Inferior parietal cortex (tissue), 1 donor: ENCODE results near the gene PGA5.
"Not testable (repeated sequence)": the region's sequence is repeated elsewhere in the genome, so short reads cannot be mapped to it uniquely, and the experiment has no call there.

ENCODE experiments used
- DNase-seq: peaks from one replicate; pipeline ENCODE4 v3.0.0-alpha.2; 2016; ENCODE audit errors: extremely low spot score

PGA5 gene

DNA sequence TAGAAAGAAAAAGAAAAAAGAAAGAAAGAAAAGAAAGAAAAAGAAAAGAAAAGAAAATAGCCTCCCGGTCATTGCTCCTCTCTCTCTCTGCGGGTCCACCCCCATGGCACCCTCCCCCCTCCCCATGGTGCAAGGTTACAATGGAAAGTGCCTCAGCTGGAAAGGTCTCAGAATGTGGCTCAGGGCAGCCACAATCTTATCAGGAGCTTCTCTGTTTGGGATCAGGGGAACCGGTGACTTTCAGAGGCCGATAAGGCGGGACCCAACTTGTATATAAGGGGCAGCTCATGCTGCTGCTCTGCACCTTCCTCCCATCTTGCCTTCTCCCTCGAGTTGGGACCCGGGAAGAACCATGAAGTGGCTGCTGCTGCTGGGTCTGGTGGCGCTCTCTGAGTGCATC is at the start of gene PGA5:
TSS of gene PGA5 (plus strand) at position 301 of the 400 bp plus-strand sequence. CDS start at position 353, 52 bp downstream.
- not testable (repeated sequence) for DNase-seq

DNA sequence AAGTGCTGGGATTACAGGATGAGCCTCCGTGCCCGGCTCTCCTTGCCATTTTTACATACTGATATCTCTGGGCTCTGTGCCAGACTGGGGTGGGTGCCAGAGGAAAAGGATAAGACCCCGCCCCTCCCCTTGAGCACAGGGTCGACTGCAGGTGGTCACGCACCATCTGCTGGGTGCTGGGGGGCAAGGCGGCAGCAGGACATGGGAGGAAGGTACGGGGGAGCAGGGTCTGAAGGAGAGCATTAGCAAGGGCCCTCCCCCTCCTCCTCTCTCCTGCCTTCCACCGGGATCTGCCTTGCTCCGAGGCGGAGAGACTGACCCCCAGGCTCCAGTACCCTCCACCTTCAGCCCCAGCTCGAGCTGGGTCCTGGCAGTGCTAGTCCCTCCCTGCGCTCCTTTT is 47.4 kb upstream of the PGA5 start:
- DNase-seq, result no peak

DNA sequence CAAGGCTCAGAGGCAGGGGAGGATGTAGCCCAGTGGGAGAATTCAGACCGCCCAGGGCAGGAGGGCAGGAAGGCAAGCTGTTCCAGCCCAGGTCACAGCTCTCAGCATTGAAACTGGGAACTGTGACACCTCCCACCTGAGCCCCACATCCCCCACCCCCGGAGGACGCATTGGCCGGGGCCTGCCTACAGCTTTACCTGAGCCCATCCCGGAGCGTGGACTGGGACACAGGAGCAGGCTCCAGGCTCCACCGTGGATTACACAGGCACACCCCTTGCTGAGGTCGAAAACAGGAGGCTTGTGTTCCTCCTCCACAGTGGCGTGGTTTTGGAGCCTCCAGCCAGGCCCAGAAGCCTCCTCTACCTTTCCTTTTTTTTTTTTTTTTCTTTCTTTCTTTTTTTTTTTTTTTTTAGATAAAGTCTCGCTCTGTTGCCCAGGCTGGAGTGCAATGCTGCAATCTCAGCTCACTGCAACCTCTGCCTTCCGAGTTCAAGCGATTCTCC is 46.8 kb upstream of the PGA5 start:
- DNase-seq, result no peak

DNA sequence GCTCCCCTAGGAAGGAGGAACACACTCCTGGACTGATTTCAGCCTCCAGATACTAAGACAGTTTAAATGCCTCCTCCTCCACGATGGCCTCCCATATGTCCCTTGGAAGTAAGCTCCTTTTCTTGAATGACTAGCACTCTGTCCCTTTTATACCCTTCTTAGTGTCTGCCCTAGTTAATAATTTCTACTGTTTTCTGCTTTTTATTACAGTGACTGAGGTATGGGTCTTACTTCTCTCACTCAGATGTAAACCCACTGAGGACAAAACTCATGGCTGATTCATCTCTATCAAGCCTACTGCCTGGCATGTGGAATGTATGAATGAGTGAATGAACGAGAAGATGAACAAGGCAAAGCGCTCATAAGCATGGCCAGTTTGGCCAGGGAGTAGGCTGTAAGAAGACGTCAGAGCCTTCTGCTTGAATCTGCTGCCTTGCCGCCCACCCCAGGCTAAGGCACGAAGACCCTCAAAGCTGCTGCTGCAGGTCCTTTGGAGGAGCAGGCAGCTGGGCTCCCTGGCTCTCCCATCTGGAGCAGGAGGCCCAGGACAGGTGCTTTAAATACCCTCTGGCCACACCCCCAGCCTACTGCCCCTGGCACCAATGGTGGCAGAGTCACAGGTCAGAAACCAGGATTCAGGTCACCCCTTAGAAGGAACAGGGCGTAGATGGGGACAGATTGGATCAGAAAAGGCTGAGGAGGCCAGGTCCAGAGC is 45.8 kb upstream of the PGA5 start:
- no peak for DNase-seq

DNA sequence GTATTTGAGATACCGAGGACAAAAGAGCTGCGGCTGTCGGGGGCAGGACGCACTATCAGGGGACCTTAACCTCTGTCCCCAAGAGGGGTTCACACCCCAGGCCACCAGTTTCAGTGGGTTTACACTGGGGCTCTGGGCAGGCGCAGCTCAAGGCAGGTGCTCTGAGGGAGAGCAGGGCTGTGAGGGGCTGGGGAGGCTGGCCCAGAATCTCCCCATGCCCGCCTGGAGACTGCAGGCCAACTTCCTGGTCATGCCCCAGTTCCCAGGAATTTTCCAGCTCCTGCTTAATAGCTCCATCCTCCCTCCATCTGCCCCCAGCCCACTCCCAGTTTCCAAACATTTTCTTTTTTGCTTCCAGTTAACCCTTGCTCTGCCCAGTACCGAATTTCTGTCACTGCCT is 45.3 kb upstream of the PGA5 start:
- DNase-seq, result no peak

DNA sequence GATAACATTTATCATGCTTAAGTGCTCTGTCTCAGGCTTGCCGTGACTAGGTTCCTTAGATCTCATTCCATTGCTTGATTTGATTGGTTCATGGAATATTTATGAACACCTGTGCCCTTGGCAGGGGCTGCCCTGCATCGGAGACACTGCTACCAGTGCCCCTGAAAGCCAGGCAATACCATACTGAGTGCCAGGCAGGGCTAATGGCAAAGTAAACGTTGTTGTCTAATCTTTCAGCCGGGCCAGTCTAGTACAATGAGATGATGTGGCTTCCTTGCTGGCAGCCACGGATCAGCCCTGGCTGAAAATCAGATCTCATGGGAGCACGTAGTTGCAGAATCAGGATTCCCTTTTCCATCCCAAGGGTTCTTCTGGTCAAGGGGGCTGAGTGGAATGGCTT is 42.6 kb upstream of the PGA5 start:
- DNase-seq, result no peak

DNA sequence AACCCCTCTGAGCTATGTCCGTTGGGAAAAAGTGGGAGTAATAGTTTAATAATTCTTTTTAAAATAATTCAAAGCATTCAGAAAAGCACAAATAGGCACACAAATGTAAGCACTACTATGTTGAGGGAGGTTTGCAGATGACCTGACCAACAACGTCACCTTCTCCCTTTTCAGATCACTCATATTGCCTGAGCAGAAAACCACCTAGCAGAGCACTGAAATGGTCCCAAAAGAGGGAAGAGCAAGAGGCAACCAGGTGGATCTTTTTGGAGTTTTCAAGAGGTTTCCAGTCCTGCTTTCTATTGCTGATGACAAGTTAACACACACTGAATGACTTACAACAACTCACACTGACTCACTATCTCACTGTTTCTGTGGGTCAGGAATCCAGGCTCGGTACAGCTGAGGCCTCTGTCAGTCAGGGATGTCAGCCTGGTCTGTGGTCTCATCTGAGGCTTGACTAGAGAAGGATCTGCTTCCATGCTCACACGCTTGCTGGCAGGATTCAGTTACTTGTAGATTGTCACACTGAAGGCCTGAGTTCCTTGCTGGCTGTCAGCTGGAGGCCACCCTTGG is 41.9 kb upstream of the PGA5 start:
- no peak for DNase-seq

DNA sequence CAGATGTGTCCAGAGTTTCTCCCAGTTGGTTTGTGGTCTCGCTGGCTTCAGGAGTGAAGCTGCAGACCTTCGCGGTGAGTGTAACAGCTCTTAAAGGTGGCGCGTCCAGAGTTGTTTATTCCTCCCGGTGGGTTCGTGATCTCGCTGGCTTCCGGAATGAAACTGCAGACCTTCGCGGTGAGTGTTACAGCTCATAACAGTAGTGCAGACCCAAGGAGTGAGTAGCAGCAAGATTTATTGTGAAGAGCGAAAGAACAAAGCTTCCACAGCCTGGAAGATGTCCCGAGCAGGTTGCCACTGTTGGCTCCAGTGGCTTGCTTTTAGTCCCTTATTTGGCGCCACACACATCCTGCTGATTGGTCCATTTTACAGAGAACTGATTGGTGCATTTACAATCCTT is 39.5 kb upstream of the PGA5 start:
- DNase-seq, result no peak

DNA sequence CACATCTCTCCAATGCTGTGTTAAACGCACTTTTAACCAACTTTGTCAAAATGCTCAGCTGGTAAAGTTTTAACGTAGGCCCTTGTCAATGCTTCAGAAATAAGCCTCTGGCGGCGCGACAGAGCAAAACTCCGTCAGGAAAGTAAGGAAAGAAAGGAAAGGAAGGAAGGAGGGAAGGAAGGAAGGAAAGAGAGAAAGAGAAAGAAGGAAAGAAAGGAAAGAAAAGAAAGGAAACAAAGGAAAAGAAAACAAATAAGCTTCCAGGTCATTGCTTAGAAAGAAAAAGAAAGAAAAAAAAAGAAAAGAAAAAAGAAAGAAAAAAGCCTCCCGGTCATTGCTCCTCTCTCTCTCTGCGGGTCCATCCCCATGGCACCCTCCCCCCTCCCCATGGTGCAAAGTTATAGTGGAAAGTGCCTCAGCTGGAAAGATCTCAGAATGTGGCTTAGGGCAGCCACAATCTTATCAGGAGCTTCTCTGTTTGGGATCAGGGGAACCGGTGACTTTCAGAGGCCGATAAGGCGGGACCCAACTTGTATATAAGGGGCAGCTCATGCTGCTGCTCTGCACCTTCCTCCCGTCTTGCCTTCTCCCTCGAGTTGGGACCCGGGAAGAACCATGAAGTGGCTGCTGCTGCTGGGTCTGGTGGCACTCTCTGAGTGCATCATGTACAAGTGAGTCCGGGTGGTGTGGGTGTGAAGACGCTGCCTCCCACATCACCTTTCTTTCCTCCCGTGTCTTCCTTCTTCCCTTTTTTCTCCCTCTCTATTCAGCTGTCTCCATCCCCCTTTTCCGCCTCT is 37.8 kb upstream of the PGA5 start, which contains the start of gene PGA3:
TSS of gene PGA3 (plus strand) at position 566 of the 797 bp plus-strand sequence. CDS start at position 616, 50 bp downstream.
- DNase-seq, result not testable (repeated sequence)

DNA sequence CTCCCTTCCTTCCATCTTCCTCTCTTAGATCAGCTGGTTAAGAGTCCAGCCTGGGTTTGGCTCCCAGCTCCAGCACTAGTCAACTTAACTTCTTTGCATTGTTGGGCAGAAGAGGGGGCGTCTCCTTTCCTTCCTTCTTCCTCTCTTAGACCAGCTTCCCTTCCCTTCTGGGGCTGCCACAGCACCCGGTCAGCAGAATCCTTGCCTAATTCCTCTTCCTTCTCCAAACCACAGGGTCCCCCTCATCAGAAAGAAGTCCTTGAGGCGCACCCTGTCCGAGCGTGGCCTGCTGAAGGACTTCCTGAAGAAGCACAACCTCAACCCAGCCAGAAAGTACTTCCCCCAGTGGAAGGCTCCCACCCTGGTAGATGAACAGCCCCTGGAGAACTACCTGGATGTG is 37.1 kb upstream of the PGA5 start:
- not testable (repeated sequence) for DNase-seq

DNA sequence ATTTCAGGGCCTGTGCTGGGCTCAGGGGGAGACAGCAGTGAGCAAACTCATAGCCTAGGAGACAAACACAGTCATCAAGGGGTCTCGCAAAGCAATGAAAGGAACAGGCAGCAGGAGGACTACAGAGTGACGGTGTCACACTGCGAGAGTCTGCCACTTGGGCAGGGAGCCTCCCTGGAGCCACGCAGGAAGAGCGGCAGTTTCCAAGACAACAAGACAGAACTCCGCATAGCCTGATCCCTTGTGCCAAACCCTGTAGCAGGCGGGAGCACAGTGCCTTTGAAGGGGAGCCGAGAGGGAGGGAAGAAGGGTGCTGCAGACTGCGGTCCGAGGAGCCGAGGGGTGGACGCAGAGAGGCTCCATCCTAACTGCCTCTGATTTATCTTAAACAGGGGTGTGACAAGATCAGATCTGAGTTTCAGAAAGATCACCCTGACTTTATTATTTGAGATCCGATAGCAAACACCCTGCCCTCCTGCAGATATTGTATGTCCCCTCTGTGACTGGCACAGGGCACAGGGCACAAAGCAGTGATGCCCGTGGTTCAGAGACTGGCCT is 36.4 kb upstream of the PGA5 start:
- DNase-seq, result not testable (repeated sequence)

DNA sequence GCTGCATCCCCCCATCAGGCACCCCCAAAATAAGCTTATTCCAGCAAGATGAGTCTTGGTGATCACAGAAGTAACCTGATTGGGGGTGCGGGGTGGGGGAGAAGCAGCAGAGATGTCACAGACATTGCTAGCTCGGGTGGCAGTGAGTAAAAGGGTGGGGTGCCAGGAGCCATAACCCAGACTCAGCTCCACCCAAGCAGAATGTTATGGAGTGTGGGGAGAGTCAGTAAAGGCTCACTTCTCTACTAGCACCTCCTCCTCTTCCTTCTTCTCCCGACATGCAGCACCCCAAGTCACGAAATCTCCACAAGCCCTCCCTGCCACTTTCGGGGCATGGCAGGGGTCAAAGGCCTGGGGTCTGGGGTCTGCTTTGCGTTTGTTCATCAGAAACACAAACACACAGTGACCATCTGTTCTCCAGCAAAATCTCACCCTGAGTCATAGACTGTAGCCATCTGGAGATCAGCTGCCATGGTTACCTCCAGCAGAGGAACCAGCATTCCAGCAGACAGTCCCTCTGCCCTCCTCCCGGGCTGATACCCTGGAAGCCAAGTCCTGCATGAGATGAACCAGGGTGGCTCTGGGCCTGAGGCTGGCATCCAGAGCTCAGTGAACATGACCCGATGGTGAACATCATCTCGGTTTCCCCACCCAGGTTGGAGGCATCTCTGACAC is 33.2 kb upstream of the PGA5 start:
- not testable (repeated sequence) for DNase-seq

DNA sequence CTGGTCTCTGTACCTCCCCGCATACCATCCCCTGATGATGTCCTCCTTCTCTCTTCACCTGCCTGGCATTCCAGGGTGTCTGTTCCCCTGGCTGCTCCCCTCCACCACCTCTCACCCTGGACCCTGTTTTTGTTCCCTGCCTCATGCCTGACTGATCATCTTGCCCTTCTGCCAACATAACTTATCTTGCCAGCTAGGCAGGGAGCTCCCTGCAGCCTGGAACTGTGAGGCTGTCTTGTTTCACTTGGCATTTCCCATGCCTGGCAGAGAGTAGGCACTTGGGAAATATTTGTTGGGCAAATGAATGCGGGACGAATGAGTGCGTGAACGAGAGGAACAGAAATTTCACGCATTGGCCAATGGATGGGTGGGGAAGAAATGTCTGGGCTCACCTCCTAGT is 30.3 kb upstream of the PGA5 start:
- not testable (repeated sequence) for DNase-seq

DNA sequence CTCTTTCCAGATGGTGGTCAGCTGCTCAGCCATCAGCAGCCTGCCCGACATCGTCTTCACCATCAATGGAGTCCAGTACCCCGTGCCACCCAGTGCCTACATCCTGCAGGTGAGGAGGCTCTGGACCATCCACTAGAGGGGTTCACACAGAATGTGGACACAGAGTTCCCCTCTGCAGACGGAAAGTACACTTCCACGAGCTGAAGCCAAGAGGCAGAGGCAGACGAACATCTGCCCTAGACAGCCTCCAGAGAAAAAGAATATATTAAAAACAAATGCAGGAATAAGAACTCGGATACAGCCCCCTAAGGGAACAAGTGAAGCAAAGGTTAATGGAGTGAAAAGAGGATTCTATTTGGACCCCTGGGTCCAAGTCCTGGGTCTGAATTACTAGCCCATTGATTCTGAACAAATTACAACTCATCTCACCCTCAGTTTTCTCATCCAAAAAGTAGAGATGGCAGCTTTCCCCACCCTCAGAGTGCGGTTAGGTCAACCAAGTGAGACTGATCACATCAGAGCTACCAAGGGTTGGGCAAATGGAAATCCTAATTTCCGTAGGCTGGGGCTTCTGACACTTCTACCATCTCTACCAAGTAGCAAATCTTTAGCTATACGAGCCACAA is 29.5 kb upstream of the PGA5 start:
- DNase-seq, result not testable (repeated sequence)

DNA sequence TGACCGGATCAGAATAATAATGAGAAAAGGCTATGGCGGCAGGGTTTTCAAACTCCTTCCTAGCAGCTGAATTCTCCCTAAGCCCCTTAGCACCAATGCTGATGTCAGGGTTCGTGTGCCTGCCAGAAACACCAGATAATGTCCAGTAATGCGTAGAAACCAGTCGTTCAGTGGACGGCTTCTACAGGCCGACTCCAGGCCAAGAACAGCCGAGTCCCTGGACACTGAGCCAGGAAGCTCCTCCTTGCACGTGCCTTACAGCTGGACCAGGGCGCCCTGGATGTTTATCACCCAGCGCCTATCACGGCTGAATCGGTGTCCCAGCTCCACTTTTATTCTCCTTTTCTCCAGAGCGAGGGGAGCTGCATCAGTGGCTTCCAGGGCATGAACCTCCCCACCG is 28.8 kb upstream of the PGA5 start:
- not testable (repeated sequence) for DNase-seq

DNA sequence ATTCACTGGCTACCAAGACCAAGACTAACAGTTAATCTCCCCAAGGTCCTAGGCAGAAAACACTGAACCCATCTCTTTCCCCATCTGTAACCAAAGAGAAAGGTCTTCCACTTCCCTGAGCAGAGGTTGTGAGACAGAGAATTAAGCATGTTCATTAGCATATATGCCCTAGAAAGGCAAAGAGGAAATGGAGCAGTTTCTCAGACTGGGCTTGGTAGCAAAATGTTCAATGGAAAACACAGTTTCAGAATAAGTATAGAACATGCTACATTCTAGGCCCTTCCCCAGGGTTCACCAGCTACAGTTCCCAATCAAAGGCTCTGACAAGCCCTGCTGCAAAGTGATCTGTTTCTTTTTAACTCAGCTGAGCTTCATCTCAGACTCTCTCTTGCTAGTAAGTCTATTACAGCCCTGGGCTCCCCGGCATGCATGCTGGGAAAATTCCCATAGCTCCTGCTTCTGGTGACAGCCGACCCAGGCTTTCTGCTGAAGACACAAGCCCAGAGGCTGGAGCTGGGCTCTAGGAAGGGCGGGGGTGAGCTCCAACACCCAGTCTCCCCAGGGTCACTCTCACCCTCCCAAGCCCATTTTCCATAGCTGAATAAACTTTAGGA is 27.2 kb upstream of the PGA5 start:
- DNase-seq, result not testable (repeated sequence)

DNA sequence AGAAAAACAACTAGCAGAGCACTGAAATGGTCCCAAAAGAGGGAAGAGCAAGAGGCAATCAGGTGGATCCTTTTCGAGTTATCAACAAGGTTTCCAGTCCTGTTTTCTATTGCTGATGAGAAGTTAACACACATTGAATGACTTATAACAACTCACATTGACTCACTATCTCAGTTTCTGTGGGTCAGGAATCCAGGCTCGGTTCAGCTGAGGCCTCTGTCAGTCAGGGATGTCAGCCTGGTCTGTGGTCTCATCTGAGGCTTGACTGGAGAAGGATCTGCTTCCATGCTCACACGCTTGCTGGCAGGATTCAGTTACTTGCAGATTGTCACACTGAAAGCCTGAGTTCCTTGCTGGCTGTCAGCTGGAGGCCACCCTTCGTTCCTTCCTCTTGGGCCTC is 22.7 kb upstream of the PGA5 start:
- not testable (repeated sequence) for DNase-seq

DNA sequence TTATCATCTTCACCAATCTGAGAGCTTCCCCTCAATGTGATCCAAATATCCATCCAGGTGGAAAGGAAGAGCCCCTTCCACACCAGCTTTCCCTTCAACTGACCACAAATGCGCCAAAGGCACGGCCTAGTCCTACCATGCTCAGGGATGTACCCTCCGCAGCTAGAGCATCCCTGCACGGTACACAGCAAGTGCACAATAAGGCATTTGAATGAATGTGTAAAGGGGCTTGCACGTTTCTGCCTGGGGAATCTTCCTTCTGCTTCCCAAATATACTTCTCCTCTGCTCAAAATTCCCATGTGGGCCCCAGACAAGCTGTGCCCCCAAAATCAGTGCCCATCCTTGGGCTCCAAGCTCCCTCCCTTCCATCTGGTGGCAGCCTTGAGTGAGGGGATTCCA is 22.0 kb upstream of the PGA5 start:
- not testable (repeated sequence) for DNase-seq

DNA sequence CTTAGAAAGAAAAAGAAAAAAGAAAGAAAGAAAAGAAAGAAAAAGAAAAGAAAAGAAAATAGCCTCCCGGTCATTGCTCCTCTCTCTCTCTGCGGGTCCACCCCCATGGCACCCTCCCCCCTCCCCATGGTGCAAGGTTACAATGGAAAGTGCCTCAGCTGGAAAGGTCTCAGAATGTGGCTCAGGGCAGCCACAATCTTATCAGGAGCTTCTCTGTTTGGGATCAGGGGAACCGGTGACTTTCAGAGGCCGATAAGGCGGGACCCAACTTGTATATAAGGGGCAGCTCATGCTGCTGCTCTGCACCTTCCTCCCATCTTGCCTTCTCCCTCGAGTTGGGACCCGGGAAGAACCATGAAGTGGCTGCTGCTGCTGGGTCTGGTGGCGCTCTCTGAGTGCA is 18.9 kb upstream of the PGA5 start, which contains the start of gene PGA4:
TSS of gene PGA4 (plus strand) at position 301 of the 400 bp plus-strand sequence. CDS start at position 355, 54 bp downstream.
- not testable (repeated sequence) for DNase-seq

DNA sequence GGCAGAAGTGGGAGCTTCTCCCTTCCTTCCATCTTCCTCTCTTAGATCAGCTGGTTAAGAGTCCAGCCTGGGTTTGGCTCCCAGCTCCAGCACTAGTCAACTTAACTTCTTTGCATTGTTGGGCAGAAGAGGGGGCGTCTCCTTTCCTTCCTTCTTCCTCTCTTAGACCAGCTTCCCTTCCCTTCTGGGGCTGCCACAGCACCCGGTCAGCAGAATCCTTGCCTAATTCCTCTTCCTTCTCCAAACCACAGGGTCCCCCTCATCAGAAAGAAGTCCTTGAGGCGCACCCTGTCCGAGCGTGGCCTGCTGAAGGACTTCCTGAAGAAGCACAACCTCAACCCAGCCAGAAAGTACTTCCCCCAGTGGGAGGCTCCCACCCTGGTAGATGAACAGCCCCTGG is 18.3 kb upstream of the PGA5 start:
- not testable (repeated sequence) for DNase-seq
